Naive thymus-derived CD8-positive, alpha-beta T cell (primary cell): ENCODE measurements around the gene CHGA. TPM values are rescaled to one million over a fixed set of nuclear protein-coding genes. Genes with fewer than 3 reads are reported as not detected.

ENCODE experiments used
- ATAC-seq, 2 donors: fragments of 150-1000 bp; cut with Tn5 transposase in 1 of 2; sonication (Bioruptor Pico), chemical (Tn5 transposase) in 1 of 2; 1 replicate in 1 of 2; 2 replicates in 1 of 2; pipeline ENCODE4 v1.10.0; 2021; ENCODE audit warnings: mild to moderate bottlenecking in 2 of 2, moderate library complexity in 2 of 2
- POLR2A ChIA-PET: fragments of 350-600 bp; sonication (Branson Sonifier 250); formaldehyde crosslinking; loops from one replicate; lab custom pipeline; 2021; ENCODE audit warnings: antibody characterized with exemption; lab: Charles Lee
- DNase-seq, 10 donors: peaks; one replicate each; pipeline versions ENCODE4 v3.0.0 to v3.0.0-alpha.2; 2020 to 2022
- H3K27ac Mint-ChIP-seq, 10 donors: one replicate each; pipeline ENCODE4 v1.8.0; 2020 to 2022; ENCODE audit warnings: mild to moderate bottlenecking in 10 of 10, mixed read lengths in 10 of 10, moderate library complexity in 4 of 10, inconsistent platforms in 1 of 10
- H3K27me3 Mint-ChIP-seq, 5 donors: one replicate each; pipeline ENCODE4 v1.8.0; 2021 to 2022; ENCODE audit warnings: mixed read lengths in 5 of 5
- H3K36me3 Mint-ChIP-seq, 3 donors: one replicate each; pipeline ENCODE4 v1.8.0; 2020 to 2022; ENCODE audit warnings: mixed read lengths in 3 of 3, mild to moderate bottlenecking in 2 of 3, inconsistent platforms in 1 of 3
- H3K4me1 Mint-ChIP-seq, 4 donors: one replicate each; pipeline ENCODE4 v1.8.0; 2021 to 2022; ENCODE audit warnings: mixed read lengths in 4 of 4
- H3K4me3 Mint-ChIP-seq, 10 donors: one replicate each; pipeline ENCODE4 v1.8.0; 2020 to 2022; ENCODE audit warnings: mild to moderate bottlenecking in 10 of 10, mixed read lengths in 10 of 10, moderate library complexity in 6 of 10, inconsistent platforms in 1 of 10
- H3K9me3 Mint-ChIP-seq, 9 donors: one replicate each; pipeline ENCODE4 v1.8.0; 2020 to 2022; ENCODE audit warnings: mixed read lengths in 9 of 9, mild to moderate bottlenecking in 3 of 9, inconsistent platforms in 1 of 9, moderate library complexity in 1 of 9
- polyA plus RNA-seq, 3 donors: library from polyadenylated mRNA; unstranded; fragments of 300-500 nt; fragmentation: Illumina TruSeq; gene quantifications; one replicate each; pipeline ENCODE4 v1.2.3, GENCODE V29; 2021
- total RNA-seq, 8 experiments: library from RNA in 2 of 8; stranded (reverse) in 2 of 8; gene quantifications; one replicate each; pipeline ENCODE4 v1.2.3 and lab custom pipeline; 2021 to 2026

Gene CHGA
- total and polyA plus RNA-seq, 5 experiments from 2014 or later, result 0.46 TPM; not detected in 4

GRCh38 chr14:92890830-92891588 is 31.9 kb upstream of the CHGA start:
- Mint-ChIP-seq H3K36me3 (peaks cover 2 to 16% (median 4%) of the 10 kb centered on the region in 3 donors), H3K4me3 (no peak overlapping the region), H3K27ac (no peak overlapping the region), H3K4me1 (peaks cover 0 to 2% (median under 1%) of the 10 kb centered on the region in 4 donors), H3K27me3 (peaks cover 7 to 25% (median 11%) of the 10 kb centered on the region in 5 donors), H3K9me3 (peaks cover 6 to 33% (median 15%) of the 10 kb centered on the region in 9 donors)
- ATAC-seq, result peak in 1 of 2 donors; percentile 46
- no peak for DNase-seq
- POLR2A ChIA-PET, result no interaction called here

- Mint-ChIP-seq H3K4me3 (no peak overlapping the region), H3K27me3 (peaks cover 8 to 30% (median 12%) of the 10 kb centered on the region in 5 donors), H3K9me3 (peaks cover 6 to 33% (median 15%) of the 10 kb centered on the region in 9 donors), H3K36me3 (peaks cover 2 to 16% (median 4%) of the 10 kb centered on the region in 3 donors), H3K4me1 (peaks cover 0 to 5% (median 2%) of the 10 kb centered on the region in 4 donors), H3K27ac (no peak overlapping the region)
- DNase-seq (no peak), ATAC-seq (no peak)
- POLR2A ChIA-PET, result no interaction called here
Observed at GRCh38 chr14:92892589-92892988, 30.4 kb upstream of the CHGA start.

- DNase-seq (no peak), ATAC-seq (no peak)
- POLR2A ChIA-PET, result no interaction called here
- peaks cover 6 to 18% (median 13%) of the 10 kb centered on the region in 4 donors for H3K4me1 Mint-ChIP-seq
- H3K36me3 Mint-ChIP-seq, result peaks cover 2 to 16% (median 4%) of the 10 kb centered on the region in 3 donors
- H3K27ac Mint-ChIP-seq, result no peak overlapping the region
- peaks cover 6 to 33% (median 15%) of the 10 kb centered on the region in 9 donors for H3K9me3 Mint-ChIP-seq
- H3K4me3 Mint-ChIP-seq, result no peak overlapping the region
- H3K27me3 Mint-ChIP-seq, result peaks cover 3 to 29% (median 12%) of the 10 kb centered on the region in 5 donors
Observed at GRCh38 chr14:92895352-92895878, 27.5 kb upstream of the CHGA start.

- H3K27me3 Mint-ChIP-seq, result peaks cover 3 to 44% (median 12%) of the 10 kb centered on the region in 5 donors
- DNase-seq (no peak), ATAC-seq (no peak)
- peaks cover 0 to 23% (median 10%) of the 10 kb centered on the region in 9 donors for H3K9me3 Mint-ChIP-seq
- H3K4me3 Mint-ChIP-seq, result peak overlapping the region in 5 of 10 donors; percentile 33 to 73 (median 52)
- H3K36me3 Mint-ChIP-seq, result peaks cover 2 to 9% (median 4%) of the 10 kb centered on the region in 3 donors
- POLR2A ChIA-PET, result no interaction called here
- H3K4me1 Mint-ChIP-seq, result peaks cover 14 to 29% (median 22%) of the 10 kb centered on the region in 4 donors
- H3K27ac Mint-ChIP-seq, result peak overlapping the region in 2 of 10 donors; percentile 70 to 86
Observed at GRCh38 chr14:92897922-92898565, 24.9 kb upstream of the CHGA start.

GRCh38 chr14:92898566-92899131 is 24.3 kb upstream of the CHGA start:
- no peak for ATAC-seq
- Mint-ChIP-seq H3K36me3 (peaks cover under 1 to 5% (median 4%) of the 10 kb centered on the region in 3 donors), H3K4me3 (peak overlapping the region in 1 of 10 donors; percentile 33), H3K27me3 (peaks cover 3 to 44% (median 10%) of the 10 kb centered on the region in 5 donors), H3K4me1 (peaks cover 18 to 35% (median 28%) of the 10 kb centered on the region in 4 donors), H3K9me3 (peaks cover 0 to 17% (median 5%) of the 10 kb centered on the region in 9 donors), H3K27ac (peak overlapping the region in 2 of 10 donors; percentile 50 to 70)
- POLR2A ChIA-PET, result no interaction called here
- DNase-seq, result no peak

GRCh38 chr14:92900660-92901059 is 22.3 kb upstream of the CHGA start:
- Mint-ChIP-seq H3K4me3 (no peak overlapping the region), H3K4me1 (peaks cover 19 to 42% (median 35%) of the 10 kb centered on the region in 4 donors), H3K36me3 (no peaks in the 10 kb centered on the region), H3K27ac (no peak overlapping the region), H3K9me3 (no peaks in the 10 kb centered on the region), H3K27me3 (peaks cover 3 to 41% (median 9%) of the 10 kb centered on the region in 5 donors)
- DNase-seq, result no peak
- no peak for ATAC-seq
- POLR2A ChIA-PET, result no interaction called here

GRCh38 chr14:92902191-92902590 is 20.8 kb upstream of the CHGA start:
- Mint-ChIP-seq H3K36me3 (no peaks in the 10 kb centered on the region), H3K9me3 (no peaks in the 10 kb centered on the region), H3K27me3 (peaks cover 2 to 35% (median 5%) of the 10 kb centered on the region in 5 donors), H3K27ac (peak overlapping the region in 2 of 10 donors; percentile 0 to 67), H3K4me1 (peaks cover 19 to 41% (median 35%) of the 10 kb centered on the region in 4 donors), H3K4me3 (peak overlapping the region in 5 of 10 donors; percentile 0 to 79 (median 61))
- DNase-seq (no peak), ATAC-seq (no peak)
- POLR2A ChIA-PET, result no interaction called here

- DNase-seq, result no peak
- POLR2A ChIA-PET, result no interaction called here
- peak overlapping the region in 4 of 10 donors; percentile 0 to 89 (median 66) for H3K27ac Mint-ChIP-seq
- no peak for ATAC-seq
- no peaks in the 10 kb centered on the region for H3K9me3 Mint-ChIP-seq
- H3K4me1 Mint-ChIP-seq, result peaks cover 19 to 36% (median 34%) of the 10 kb centered on the region in 4 donors
- H3K27me3 Mint-ChIP-seq, result peaks cover 0 to 31% (median 6%) of the 10 kb centered on the region in 5 donors
- no peaks in the 10 kb centered on the region for H3K36me3 Mint-ChIP-seq
- peak overlapping the region; percentile 0 to 79 (median 50) for H3K4me3 Mint-ChIP-seq
Observed at GRCh38 chr14:92902726-92903125, 20.2 kb upstream of the CHGA start.

- no peak for DNase-seq
- Mint-ChIP-seq H3K4me1 (peaks cover 14 to 30% (median 27%) of the 10 kb centered on the region in 4 donors), H3K27me3 (peaks cover 0 to 26% (median 0%) of the 10 kb centered on the region in 5 donors), H3K4me3 (peak overlapping the region in 7 of 10 donors; percentile 4 to 79 (median 52)), H3K9me3 (no peaks in the 10 kb centered on the region), H3K36me3 (no peaks in the 10 kb centered on the region), H3K27ac (peak overlapping the region in 5 of 10 donors; percentile 25 to 89 (median 41))
- ATAC-seq, result peak; percentile 44 to 73
- POLR2A ChIA-PET, result no interaction called here
Observed at GRCh38 chr14:92903359-92903758, 19.6 kb upstream of the CHGA start.

- POLR2A ChIA-PET, result no interaction called here
- no peak for DNase-seq
- no peak for ATAC-seq
- peaks cover 0 to 18% (median 9%) of the 10 kb centered on the region in 5 donors for H3K27me3 Mint-ChIP-seq
- H3K4me1 Mint-ChIP-seq, result peaks cover 14 to 24% (median 22%) of the 10 kb centered on the region in 4 donors
- H3K9me3 Mint-ChIP-seq, result peaks cover 0 to 7% (median 0%) of the 10 kb centered on the region in 9 donors
- no peak overlapping the region for H3K27ac Mint-ChIP-seq
- no peaks in the 10 kb centered on the region for H3K36me3 Mint-ChIP-seq
- no peak overlapping the region for H3K4me3 Mint-ChIP-seq
Observed at GRCh38 chr14:92905667-92906066, 17.3 kb upstream of the CHGA start.

GRCh38 chr14:92906420-92906819 is 16.5 kb upstream of the CHGA start:
- Mint-ChIP-seq H3K27me3 (peaks cover 0 to 15% (median 9%) of the 10 kb centered on the region in 5 donors), H3K27ac (no peak overlapping the region), H3K4me3 (no peak overlapping the region), H3K36me3 (no peaks in the 10 kb centered on the region), H3K9me3 (peaks cover 0 to 7% (median 0%) of the 10 kb centered on the region in 9 donors), H3K4me1 (peaks cover 14 to 24% (median 22%) of the 10 kb centered on the region in 4 donors)
- no peak for DNase-seq
- POLR2A ChIA-PET, result no interaction called here
- no peak for ATAC-seq

GRCh38 chr14:92906823-92907222 is 16.1 kb upstream of the CHGA start:
- Mint-ChIP-seq H3K36me3 (no peaks in the 10 kb centered on the region), H3K9me3 (peaks cover 0 to 7% (median 0%) of the 10 kb centered on the region in 9 donors), H3K4me3 (no peak overlapping the region), H3K27me3 (peaks cover 0 to 15% (median 9%) of the 10 kb centered on the region in 5 donors), H3K27ac (no peak overlapping the region), H3K4me1 (peaks cover 14 to 24% (median 22%) of the 10 kb centered on the region in 4 donors)
- POLR2A ChIA-PET, result no interaction called here
- DNase-seq (no peak), ATAC-seq (no peak)
